Neural cell (in vitro differentiated cells): ENCODE results near the gene TSKS. TPM values are rescaled to one million over a fixed set of nuclear protein-coding genes. Genes with fewer than 3 reads are reported as not detected.

Experiments
- H2AFZ ChIP-seq: fragments of 200-600, 300-800 bp; sonication (generic), shearing (Covaris generic); 2 replicates; pipeline ENCODE4 v1.6.0; 2014; ENCODE audit warnings: low read depth, mild to moderate bottlenecking, antibody characterized with exemption, low read length, moderate library complexity
- H3F3A ChIP-seq: fragments of 200-600 bp; shearing (Covaris generic); 2 replicates; pipeline ENCODE4 v1.6.1; 2016; ENCODE audit warnings: mild to moderate bottlenecking, moderate library complexity, mixed read lengths, antibody characterized with exemption, low read length; ENCODE audit not compliant: insufficient read depth, poor library complexity, severe bottlenecking
- H3K27ac ChIP-seq: fragments of 200-600, 300-800 bp; sonication (generic), shearing (Covaris generic); 2 replicates; pipeline ENCODE4 v1.5.1; 2014; ENCODE audit warnings: mild to moderate bottlenecking, low read length, moderate library complexity
- H3K27me3 ChIP-seq: fragments of 300-800, 200-600 bp; sonication (generic), shearing (Covaris generic); 2 replicates; pipeline ENCODE4 v1.6.0; 2014; ENCODE audit warnings: mild to moderate bottlenecking, low read depth, low read length, moderate library complexity; ENCODE audit not compliant: insufficient read depth
- H3K36me3 ChIP-seq: fragments of 300-800, 200-600 bp; sonication (generic), shearing (Covaris generic); 2 replicates; pipeline ENCODE4 v1.5.1; 2014; ENCODE audit warnings: mild to moderate bottlenecking, antibody characterized with exemption, low read length, moderate library complexity; ENCODE audit not compliant: insufficient read depth
- H3K4me2 ChIP-seq: fragments of 300-800, 200-600 bp; sonication (generic), shearing (Covaris generic); 2 replicates; pipeline ENCODE4 v1.6.0; 2014; ENCODE audit warnings: mild to moderate bottlenecking, low read length
- H3K4me3 ChIP-seq: fragments of 300-800, 200-600 bp; sonication (generic), shearing (Covaris generic); 2 replicates; pipeline ENCODE4 v1.5.1; 2014; ENCODE audit warnings: mild to moderate bottlenecking, low read length, moderate library complexity
- H3K79me2 ChIP-seq: fragments of 200-600 bp; shearing (Covaris generic); replicated peaks from 2 replicates; pipeline ENCODE4 v1.6.0; 2014; ENCODE audit warnings: mild to moderate bottlenecking, low read length, moderate library complexity; ENCODE audit not compliant: insufficient read depth
- H3K9ac ChIP-seq: fragments of 300-800, 200-600 bp; sonication (generic), shearing (Covaris generic); 2 replicates; pipeline ENCODE4 v1.6.1; 2016; ENCODE audit warnings: mild to moderate bottlenecking, low read length, mixed read lengths
- H3K9me2 ChIP-seq: fragments of 200-600 bp; shearing (Covaris generic); 2 replicates; pipeline ENCODE4 v1.6.1; 2016; ENCODE audit warnings: mild to moderate bottlenecking, low read length, mixed read lengths; ENCODE audit not compliant: insufficient read depth
- H3K9me3 ChIP-seq: fragments of 200-600, 300-800 bp; sonication (generic), shearing (Covaris generic); 2 replicates; pipeline ENCODE4 v1.6.1; 2016; ENCODE audit warnings: mild to moderate bottlenecking, mixed run types, low read length, moderate library complexity, mixed read lengths
- H4K20me1 ChIP-seq: fragments of 200-600 bp; shearing (Covaris generic); 2 replicates; pipeline ENCODE4 v1.6.1; 2016; ENCODE audit warnings: mild to moderate bottlenecking, mixed run types; ENCODE audit not compliant: insufficient read depth
- CTCF ChIP-seq: fragments of 450-650 bp; IDR thresholded peaks from 2 replicates; pipeline ENCODE4 v1.5.1; 2014; ENCODE audit warnings: antibody characterized with exemption, mild to moderate bottlenecking, moderate library complexity; ENCODE audit not compliant: poor library complexity, severe bottlenecking
- EP300 ChIP-seq: fragments of 450-650 bp; conservative IDR thresholded peaks from 2 replicates; pipeline ENCODE4 v1.6.1; 2014; ENCODE audit warnings: antibody characterized with exemption, mild to moderate bottlenecking, moderate library complexity; ENCODE audit not compliant: poor library complexity, severe bottlenecking
- EZH2 ChIP-seq: fragments of 200-600, 300-800 bp; shearing (Covaris generic), sonication (generic); IDR thresholded peaks from 2 replicates; pipeline ENCODE4 v1.6.1; 2014; ENCODE audit warnings: antibody characterized with exemption, low read length, borderline replicate concordance, mild to moderate bottlenecking; ENCODE audit not compliant: insufficient read depth, poor library complexity, severe bottlenecking
- MXI1 ChIP-seq: fragments of 450-650 bp; conservative IDR thresholded peaks from 2 replicates; pipeline ENCODE4 v1.6.1; 2014; ENCODE audit warnings: antibody characterized with exemption, mild to moderate bottlenecking; ENCODE audit not compliant: poor library complexity, severe bottlenecking
- POLR2AphosphoS5 ChIP-seq: IDR thresholded peaks from 2 replicates; pipeline ENCODE4 v1.6.1; 2012
- RAD21 ChIP-seq: fragments of 450-650 bp; conservative IDR thresholded peaks from 2 replicates; pipeline ENCODE4 v1.6.1; 2014; ENCODE audit warnings: antibody characterized with exemption, mild to moderate bottlenecking, moderate library complexity
- REST ChIP-seq: IDR thresholded peaks from 2 replicates; pipeline ENCODE4 v1.6.1; 2012; ENCODE audit warnings: borderline replicate concordance
- SMC3 ChIP-seq: fragments of 450-650 bp; conservative IDR thresholded peaks from 2 replicates; pipeline ENCODE4 v1.6.1; 2014; ENCODE audit warnings: antibody characterized with exemption, mild to moderate bottlenecking, moderate library complexity; ENCODE audit not compliant: poor library complexity
- TAF1 ChIP-seq: IDR thresholded peaks from 2 replicates; pipeline ENCODE4 v1.6.1; 2012; ENCODE audit warnings: low read depth
- polyA plus RNA-seq: library from polyadenylated mRNA; depleted of rRNA; stranded (reverse); fragments of >200 nt; gene quantifications from 2 replicates; pipeline ENCODE4 v1.2.3, GENCODE V29; 2014

TSKS gene
- polyA plus RNA-seq, 1 donor from 2014 or later = not detected

- no peak overlapping the region for H3K9ac ChIP-seq
- no peaks in the 10 kb centered on the region for H4K20me1 ChIP-seq
- no peak overlapping the region for H3K4me2 ChIP-seq
- no peaks in the 10 kb centered on the region for H3K79me2 ChIP-seq
- H3K36me3 ChIP-seq = no peaks in the 10 kb centered on the region
- no peak overlapping the region for H2AFZ ChIP-seq
- H3K4me3 ChIP-seq = no peak overlapping the region
- no peaks in the 10 kb centered on the region for H3K9me2 ChIP-seq
- TF ChIP-seq REST = no peak
- TF ChIP-seq MXI1 = no peak
- no peak for TF ChIP-seq RAD21
- TF ChIP-seq TAF1 = no peak
- no peak for TF ChIP-seq CTCF
- no peaks in the 10 kb centered on the region for H3F3A ChIP-seq
- no peaks in the 10 kb centered on the region for H3K27me3 ChIP-seq
- no peaks in the 10 kb centered on the region for H3K9me3 ChIP-seq
- no peak overlapping the region for H3K27ac ChIP-seq
Observed at GRCh38 chr19:49781394-49781793, 18.3 kb upstream of the TSKS start.

GRCh38 chr19:49780861-49781260, 17.8 kb upstream of the TSKS start:
- Histone ChIP-seq H3K27me3 (no peaks in the 10 kb centered on the region), H3K4me2 (no peak overlapping the region), H3F3A (no peaks in the 10 kb centered on the region), H2AFZ (no peak overlapping the region), H3K27ac (no peak overlapping the region), H3K9me2 (no peaks in the 10 kb centered on the region), H3K79me2 (no peaks in the 10 kb centered on the region), H3K9me3 (no peaks in the 10 kb centered on the region), H3K9ac (no peak overlapping the region), H3K4me3 (no peak overlapping the region), H3K36me3 (no peaks in the 10 kb centered on the region), H4K20me1 (no peaks in the 10 kb centered on the region)
- no peak for TF ChIP-seq POLR2AphosphoS5
- no peak for TF ChIP-seq EP300
- no peak for TF ChIP-seq TAF1
- no peak for TF ChIP-seq MXI1
- no peak for TF ChIP-seq SMC3
- no peak for TF ChIP-seq CTCF
- no peak for TF ChIP-seq REST
- no peak for TF ChIP-seq EZH2
- TF ChIP-seq RAD21 = no peak
